Central memory CD4-positive, alpha-beta T cell (primary cell): ENCODE data around the gene CAVIN4.

Experiments used
- DNase-seq: peaks from one replicate; pipeline ENCODE4 v3.0.0; 2022
- total RNA-seq, 3 experiments: gene quantifications; one replicate each; lab custom pipeline; 2026; lab: John Stamatoyannopoulos, UW

CAVIN4 gene, protein sequence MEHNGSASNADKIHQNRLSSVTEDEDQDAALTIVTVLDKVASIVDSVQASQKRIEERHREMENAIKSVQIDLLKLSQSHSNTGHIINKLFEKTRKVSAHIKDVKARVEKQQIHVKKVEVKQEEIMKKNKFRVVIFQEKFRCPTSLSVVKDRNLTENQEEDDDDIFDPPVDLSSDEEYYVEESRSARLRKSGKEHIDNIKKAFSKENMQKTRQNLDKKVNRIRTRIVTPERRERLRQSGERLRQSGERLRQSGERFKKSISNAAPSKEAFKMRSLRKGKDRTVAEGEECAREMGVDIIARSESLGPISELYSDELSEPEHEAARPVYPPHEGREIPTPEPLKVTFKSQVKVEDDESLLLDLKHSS
- 0.14 to 0.44 (median 0.19) reads per million in 3 experiments for total RNA-seq

DNA sequence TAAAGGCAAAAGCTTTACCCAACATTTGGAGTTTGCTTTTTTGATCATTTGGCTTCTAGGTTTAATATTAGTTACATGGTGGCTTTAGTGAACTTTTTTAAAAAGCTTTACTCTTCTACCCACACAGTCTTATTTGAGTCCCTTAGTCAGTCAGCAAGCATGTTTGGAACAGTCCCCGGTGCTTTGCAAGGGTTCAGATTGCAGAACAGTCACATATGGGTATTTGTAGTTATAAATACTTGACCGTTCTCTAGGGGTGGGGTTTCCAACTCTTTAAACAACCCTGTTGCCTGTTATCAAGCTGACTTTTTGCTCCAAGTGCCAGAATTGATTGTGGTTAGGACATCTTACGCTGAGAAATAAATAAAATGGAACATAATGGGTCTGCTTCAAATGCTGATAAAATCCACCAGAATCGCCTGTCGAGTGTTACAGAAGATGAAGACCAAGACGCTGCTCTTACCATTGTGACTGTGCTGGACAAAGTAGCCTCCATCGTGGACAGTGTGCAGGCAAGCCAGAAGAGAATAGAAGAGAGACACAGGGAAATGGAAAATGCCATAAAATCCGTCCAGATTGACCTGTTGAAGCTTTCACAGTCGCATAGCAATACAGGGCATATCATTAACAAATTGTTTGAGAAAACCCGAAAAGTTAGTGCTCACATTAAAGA is at the start of gene CAVIN4:
TSS of gene CAVIN4 (plus strand) at position 304 of the 673 bp plus-strand sequence. CDS start at position 369, 65 bp downstream.
- DNase-seq, result no peak

DNA sequence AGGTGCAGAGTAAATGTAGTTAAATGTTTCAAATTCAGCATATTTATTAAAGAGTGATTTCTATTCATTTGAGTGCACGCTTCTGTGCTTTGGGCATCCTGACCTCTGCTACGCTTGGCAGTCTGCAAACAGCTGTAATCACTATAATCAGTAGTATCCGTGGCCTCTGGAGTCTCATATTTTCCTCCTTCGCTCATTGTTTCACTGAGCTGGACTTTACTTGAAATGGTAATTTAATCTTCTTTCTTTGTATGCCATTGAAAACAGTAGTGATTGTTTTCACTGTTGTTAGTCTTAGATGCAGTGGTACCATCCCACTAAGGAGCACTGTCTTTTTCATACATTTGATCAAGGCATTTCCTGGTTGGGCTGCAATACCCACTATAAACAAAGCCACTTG is 43.5 kb upstream of the CAVIN4 start:
- no peak for DNase-seq

DNA sequence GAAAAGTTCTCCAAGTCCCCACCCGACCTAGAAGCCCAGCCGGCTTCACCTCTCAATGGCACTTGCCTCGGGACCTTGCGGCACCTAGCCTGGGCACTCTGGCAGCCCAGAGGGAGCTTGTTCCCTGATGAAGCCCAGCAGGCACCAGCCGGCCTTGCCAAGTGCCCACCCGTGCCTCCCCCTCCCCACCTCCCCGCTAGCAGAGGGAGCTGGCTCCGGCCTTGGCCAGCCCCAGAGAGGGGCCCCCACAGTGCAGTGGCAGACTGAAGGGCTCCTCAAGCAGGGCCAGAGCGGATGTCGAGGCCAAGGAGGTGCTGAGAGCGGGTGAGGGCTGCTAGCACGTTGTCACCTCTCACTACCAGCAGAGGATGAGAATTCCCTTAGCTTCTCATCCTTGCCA is 37.6 kb upstream of the CAVIN4 start:
- DNase-seq, result no peak

DNA sequence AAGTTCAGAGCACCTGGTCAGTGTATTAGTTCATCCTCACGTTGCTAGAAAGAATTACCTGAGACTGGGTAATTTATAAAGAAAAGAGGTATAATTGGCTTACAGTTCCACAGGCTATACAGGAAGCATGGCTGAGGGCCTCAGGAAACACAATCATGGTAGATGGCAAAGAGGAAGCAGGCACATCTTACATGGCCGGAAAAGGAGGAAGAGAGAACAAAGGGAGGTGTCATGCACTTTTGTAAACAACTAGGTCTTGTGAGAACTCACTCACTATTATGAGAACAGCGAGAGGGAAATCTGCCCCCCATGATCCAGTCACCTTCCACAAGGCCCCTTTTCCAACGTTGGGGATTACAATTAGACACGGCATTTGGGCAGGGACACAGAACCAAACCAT is 28.8 kb upstream of the CAVIN4 start:
- DNase-seq, result no peak

DNA sequence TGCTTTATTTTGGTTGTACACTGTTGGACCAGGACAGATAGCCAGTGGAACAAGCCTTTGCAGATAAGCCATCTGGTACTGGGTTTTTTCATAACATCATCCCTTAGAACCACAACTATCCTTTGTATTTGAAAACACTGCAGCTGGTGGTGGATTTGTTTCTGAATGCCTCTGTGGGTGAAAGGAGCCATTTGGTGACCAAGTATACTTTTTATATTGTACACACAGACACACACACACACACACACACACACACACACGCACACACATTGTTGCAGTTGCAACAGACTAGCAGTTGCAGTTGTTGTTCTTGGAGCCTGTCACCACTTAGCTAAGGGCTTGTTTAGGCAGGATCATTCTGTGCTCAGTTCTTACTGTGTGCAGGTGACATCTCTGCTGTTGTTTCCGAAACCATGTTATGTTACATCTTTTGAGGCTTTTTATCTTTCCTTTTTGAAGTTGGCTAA is 22.9 kb upstream of the CAVIN4 start:
- no peak for DNase-seq

DNA sequence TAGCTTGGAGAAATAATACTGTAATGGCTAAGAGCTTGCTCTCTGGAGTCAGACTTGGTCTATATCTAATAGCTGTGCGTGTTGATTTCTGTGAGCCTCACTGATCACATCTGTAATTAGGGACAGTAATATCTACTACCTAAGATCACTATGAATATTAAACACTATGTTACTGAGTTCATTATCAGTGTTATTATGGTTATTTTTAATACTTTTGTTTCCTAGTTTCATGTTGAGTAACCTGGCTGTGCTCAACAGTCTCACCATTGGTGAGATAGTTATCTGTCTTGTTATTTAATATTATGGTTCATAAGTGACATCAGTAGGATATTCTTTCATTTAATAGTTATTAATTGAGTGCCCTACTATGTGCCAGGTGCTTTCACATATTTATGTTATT is 22.4 kb upstream of the CAVIN4 start:
- no peak for DNase-seq

DNA sequence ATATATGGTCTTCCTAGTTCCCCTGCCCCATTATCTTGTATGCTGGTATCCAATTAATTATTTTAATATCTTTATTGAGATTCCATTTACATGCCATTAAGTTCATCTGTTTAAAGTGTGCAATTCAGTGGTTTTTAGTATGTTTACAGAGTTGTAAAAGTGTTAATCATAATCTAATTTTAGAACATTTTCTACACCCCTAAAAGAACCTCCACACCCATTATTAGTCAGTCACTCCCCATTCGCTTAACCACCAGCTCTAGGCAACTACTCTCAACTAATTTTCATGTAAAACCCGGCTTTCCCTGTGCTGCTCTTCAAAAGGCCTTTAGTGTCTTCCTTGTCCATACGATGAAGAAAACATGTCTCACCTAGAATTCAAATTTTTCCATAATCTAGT is 20.8 kb upstream of the CAVIN4 start:
- no peak for DNase-seq

DNA sequence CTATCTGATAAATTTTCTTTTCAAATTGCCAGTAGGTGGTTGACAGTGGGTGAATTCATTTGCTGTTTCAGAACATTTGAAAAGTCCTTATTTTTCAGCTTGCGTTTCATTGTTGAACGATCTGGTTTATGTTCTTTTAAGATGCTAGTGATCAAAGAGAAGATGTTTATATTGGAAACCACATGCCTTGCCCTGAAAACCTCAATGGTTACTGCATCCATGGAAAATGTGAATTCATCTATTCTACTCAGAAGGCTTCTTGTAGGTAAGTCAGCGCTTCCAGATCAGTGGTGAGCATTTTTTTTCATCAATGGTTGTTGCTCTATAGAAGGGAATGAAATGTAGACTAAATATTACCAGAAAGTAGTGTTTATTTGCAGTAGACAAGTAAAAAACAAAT is 16.6 kb upstream of the CAVIN4 start:
- DNase-seq, result no peak

DNA sequence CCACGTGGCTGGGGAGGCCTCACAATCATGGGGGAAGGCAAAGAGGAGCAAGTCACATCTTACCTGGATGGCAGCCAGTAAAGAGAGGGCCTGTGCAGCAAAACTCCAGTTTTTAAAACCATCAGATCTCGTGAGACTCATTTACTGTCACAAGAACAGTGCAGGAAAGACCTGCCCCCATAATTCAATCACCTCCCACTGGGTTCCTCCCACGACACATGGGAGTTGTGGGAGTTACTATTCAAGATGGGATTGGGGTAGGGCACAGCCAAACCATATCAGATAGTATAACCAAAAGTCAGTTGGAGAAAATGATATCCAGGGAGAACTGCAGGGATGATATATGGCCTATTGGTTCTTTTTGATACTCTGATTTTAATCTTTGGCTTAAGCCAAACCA is 10.0 kb upstream of the CAVIN4 start:
- DNase-seq, result no peak

DNA sequence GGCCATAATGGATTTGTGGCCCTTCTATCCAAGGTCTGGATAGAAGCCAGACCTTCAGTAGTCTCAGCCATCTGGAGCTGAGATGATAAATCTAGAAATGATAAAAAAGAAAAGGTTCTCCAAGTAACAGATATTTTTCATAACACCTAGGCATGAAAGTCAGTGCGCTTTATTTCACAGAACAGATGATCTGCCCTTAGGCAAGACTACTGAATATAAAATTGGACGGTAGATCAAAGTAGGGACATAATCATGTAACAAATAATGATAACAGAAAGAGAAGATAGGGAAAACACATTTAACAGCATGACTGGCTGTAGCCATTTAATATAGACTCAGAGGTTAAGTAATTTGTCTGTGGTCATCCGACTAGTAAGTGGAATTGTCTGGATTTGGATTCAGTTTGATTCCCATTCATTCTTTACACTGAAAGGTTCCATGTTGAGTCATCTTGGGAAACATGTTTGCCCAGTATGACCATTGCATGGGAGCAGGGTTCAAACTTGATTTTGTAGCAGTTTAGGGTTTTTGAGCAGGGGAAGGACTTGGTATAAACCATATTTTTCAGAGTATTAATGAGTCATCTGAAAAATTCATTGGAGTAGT is 4.1 kb upstream of the CAVIN4 start:
- no peak for DNase-seq

DNA sequence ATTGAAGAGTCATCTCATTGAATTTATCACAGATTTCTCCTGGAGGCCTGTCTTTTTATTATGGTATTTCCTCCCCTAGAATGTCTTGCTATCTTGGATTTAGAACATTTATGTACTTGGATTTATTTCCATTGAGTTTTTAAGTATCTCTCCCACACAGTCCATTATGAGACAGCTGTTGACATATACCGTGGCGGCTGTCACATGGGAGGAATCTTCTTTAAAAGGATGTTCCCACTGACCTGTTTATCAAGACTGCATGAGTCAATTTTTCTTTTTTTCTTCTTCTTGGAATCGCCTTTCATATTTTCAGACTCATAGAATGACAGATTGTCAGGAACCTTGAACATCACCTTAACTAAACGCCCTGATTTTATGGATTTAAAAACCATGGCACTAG is 2.9 kb upstream of the CAVIN4 start:
- no peak for DNase-seq

DNA sequence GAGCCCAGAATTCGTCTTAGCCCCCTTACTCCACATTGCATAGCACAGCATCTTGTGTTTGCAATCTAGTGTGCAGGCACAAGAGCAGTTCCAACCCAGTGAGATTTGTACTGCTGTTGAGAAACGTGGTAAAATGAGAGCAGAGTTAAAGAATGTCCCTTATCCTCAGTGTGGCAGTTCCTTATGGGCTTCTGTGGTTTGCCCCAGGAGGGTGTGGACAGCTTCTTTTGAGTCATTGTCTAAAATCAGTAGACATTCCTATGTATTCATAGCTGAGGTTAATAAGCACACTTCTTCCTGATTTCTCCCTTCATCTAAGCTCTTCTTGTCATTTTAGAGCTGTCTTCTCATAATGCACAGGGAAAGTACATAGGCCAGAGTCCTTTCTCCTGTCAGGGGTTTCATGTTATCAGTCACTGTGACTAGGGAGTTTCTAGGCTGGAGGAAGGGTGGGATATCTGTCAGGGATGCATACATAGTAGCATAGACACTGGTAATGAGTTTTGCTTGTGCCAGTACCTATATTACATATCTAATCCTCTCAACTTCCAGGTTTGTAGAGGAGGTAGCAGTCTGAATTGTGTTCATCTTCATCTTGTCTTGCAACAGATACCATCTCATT is 2.0 kb upstream of the CAVIN4 start:
- no peak for DNase-seq

DNA sequence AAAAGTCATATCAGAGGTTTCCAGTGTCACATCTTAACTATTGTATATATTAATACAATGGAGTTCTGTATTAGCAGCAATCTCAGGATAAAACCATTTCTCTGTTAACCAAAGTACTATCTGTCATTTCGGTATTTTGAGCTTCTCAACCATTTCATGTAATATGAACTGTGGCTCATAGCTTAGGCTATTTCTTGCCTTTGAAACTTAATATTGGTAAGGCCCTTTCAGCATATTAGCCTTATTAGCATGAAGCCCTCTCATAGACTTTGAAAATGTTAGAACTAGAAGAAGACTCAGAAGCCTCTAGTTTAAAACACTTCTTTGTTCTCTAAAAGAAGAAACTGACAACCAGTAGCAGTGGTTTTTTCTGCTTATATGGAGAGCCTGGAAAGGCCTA is 731 bp downstream of the CAVIN4 start:
- no peak for DNase-seq

DNA sequence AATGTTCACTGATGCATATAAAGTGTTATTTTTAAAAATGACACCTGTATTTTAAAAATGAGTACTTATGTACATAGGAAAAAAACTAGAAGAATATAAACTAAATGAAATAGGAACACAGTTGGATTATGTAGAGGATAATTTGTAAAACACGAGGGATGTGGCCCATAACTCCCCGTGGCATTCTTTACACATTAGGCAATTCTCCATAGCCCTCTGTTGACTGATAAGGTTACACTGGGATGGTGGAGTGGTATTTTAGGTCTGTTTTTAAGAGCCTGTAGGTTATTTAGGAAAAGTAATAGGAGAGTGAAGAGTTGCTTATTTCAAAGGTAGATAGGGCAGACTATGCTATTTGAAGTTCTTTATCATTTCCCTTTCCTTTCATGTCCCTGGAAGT is 1.8 kb downstream of the CAVIN4 start:
- no peak for DNase-seq

DNA sequence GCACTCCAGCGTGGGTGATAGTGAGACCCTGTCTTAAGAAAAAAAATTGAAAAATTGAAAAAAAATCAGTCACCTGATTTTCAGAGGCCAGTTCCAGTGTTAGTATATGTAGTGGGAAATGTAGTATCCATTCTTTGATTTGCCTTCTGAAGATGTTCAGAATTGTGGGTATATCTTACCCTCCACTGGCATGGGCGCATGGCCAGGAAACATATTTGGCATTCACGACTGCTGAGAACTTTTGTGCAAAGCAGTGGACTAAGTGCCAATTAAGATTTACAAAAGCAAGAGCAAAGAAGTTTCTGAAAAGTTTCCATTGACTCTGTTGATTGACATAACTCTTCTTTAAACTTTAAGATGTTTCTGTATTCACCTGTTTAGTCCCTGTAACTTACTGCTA is 2.4 kb downstream of the CAVIN4 start:
- no peak for DNase-seq

DNA sequence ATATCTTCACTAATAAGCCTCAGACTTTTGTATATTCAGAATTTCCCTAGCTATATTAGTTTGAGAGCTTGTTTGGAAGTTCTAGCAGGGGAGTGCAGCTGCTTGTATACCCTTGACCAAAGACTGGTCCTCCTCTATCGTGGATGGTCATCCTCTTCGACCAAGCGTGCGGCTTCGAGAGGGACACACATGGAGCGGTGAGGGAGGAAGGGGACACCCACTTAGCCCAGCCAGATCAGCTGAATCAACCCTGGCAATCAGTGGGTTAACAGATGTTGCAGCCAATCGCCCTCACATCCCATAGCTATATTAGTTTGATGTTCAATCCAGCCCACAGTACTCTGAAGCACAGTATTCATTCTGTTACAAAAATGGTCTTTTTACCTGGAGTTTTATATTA is 3.2 kb downstream of the CAVIN4 start:
- no peak for DNase-seq

DNA sequence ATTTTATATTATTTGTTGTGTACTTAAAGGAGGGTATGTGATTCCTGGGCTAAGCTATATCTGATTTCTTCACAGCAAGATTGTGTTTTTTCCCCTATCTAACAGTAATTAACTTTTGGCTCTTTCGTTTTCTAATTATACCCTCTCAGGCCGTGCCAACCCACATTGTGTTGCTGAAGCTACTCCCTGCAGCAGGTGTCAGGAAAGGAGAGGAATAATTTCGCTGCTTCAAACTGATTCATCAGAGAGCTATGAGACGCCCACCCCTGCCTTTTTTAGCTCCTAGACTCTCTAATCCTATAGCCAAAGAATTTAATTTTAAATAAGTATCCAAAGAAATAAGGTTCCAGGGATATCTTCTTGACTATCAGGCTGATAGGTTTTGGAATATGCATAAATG is 3.8 kb downstream of the CAVIN4 start:
- DNase-seq, result no peak

DNA sequence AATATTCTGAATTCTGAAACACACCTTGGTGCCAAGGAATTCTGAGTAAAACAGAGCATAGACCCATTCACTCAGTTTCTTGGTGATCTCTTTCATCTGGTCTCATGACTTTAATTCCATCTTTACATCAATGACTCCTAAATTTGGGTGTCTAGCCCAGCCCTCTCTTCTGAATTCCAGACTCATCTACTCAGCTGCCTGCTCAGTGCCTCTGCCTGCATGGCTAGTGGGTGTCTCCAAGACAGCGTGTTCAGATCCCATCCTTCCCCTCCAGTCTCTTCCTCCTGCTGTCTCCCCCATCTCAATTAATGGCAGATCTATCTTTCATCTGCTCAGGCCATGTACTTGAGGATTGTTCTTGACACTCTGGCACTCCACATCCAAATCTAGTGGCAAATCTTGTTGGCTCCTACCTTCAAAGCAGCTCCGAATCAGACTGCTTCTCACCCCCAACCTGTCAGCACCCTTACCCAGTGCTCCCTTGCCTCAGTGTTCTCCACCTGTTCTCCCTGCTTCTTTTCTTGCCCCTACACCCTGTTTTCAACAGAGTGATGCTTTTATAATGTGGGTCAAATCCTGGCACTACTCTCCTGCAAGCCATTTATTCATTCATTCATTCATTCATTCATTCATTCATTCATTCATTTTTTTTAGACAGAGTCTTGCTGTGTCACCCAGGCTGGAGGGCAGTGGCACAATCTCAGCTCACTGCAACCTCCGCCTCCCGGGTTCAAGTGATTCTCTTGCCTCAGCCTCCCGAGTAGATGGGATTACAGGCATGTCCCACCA is 5.3 kb downstream of the CAVIN4 start:
- DNase-seq, result no peak

DNA sequence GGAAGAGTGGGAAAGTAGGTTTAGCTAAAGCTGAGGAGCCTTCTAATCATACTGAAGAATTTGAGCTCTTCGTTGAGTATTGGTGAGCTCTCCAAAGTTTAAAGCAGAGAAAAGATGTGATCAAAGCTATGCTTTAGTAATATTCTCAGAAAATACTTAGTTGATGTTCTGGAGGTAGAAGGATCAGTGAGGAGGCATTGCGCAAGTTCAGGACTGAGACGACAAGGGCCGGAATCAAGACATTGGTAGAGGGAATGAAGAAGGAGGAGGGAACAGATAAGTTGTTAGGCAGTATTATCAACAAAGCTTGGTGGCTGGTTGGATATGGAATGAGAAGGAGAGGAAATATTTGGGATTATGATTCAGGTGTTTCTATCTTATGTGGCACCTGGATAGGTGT is 7.1 kb downstream of the CAVIN4 start:
- DNase-seq, result no peak

DNA sequence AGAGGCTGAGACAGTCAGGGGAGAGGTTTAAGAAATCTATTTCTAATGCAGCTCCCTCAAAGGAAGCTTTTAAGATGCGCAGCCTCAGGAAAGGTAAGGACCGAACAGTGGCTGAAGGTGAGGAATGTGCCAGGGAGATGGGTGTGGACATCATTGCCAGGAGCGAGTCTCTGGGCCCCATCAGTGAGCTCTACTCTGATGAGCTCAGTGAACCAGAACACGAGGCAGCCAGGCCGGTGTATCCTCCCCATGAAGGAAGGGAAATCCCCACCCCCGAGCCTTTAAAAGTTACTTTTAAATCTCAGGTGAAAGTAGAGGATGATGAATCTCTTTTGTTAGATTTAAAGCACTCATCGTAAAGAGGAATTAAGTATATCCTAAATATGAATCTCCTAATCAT is 8.2 kb downstream of the CAVIN4 start:
- no peak for DNase-seq

DNA sequence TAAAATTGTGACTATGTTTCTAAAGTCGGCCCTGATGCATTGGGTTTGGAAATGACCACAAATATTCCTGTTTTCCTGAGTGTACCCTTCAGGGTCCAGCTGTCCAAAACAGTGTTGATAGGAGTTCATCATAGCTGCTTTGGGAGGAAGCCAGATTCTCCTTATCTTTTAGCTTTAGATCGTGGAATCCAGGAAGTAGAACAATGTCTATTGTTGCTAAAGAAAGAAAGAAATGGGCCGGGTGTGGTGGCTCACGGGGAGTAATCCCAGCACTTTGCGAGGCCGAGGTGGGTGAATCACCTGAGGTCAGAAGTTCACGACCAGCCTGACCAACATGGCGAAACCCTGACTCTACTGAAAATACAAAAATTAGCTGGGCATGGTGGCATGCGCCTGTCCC is 9.5 kb downstream of the CAVIN4 start:
- no peak for DNase-seq

DNA sequence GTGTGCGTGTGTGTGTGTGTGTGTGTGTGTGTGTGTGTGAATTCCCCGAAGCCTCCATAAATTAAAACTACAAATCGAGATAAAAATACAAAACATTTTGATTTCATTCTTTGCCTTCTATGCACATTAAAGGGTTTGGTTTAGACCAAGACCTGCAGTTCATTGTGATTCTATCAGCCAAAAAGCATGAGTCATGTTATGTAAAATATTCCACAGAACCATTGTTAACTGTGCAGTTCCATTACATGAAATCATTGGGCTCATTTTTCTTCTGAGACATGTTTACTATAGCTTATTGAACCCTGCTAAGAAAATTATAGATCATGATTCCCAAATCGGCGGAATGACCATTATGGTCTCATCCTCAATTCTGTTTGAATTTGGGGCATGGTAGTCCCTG is 11.7 kb downstream of the CAVIN4 start:
- DNase-seq, result no peak

DNA sequence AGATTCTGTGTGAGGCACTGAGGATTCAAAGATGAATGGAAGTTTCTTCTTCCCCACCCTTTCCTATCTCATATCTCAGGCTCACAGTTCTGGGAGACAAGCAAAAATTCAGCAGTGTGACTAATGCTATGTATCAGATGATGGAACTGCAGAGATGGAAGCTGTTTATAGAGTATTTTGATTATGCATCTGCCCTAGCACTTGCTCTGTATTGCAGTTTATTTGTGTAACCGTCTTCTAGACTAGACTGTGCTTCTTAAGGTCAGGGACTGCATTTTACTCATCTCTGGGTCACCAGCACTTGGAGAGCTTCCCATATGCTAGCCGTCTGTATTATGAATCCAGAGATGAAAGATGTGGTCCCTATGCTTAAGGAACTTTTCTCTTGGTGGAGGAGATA is 12.6 kb downstream of the CAVIN4 start:
- DNase-seq, result no peak
